ENCODE results near the gene WDR35.
A peak's percentile ranks its signal among the peaks of the same experiment; 100 is the strongest.

WDR35 gene

GRCh38 chr2:20008703-20009102, 18.8 kb upstream of the WDR35 start:
- DNase-seq: no peak

GRCh38 chr2:20005891-20006470, 16.1 kb upstream of the WDR35 start:
- no peak for DNase-seq

- DNase-seq: no peak
These were observed 15.2 kb upstream of the WDR35 start for GRCh38 chr2:20005067-20005627.

GRCh38 chr2:20001361-20001863, 11.5 kb upstream of the WDR35 start:
- DNase-seq: no peak

- no peak for DNase-seq
These were observed 3.8 kb upstream of the WDR35 start for GRCh38 chr2:19993731-19994130.

GRCh38 chr2:19991895-19992294, 2.0 kb upstream of the WDR35 start:
- no peak for DNase-seq

- no peak for DNase-seq
These were observed 467 bp upstream of the WDR35 start for GRCh38 chr2:19990416-19990728.

GRCh38 chr2:19989342-19989666, 601 bp downstream of the WDR35 start:
- DNase-seq: no peak

GRCh38 chr2:19988600-19988999, 1.3 kb downstream of the WDR35 start:
- no peak for DNase-seq

- DNase-seq: no peak
These were observed 2.0 kb downstream of the WDR35 start for GRCh38 chr2:19987936-19988335.

GRCh38 chr2:19982268-19982667, 7.6 kb downstream of the WDR35 start:
- DNase-seq: no peak

- DNase-seq: no peak
These were observed 10.0 kb downstream of the WDR35 start for GRCh38 chr2:19979932-19980331.

- no peak for DNase-seq
These were observed 16.4 kb downstream of the WDR35 start for GRCh38 chr2:19973466-19973865.

GRCh38 chr2:19971691-19972090, 18.2 kb downstream of the WDR35 start:
- DNase-seq: no peak

GRCh38 chr2:19963386-19963785, 26.5 kb downstream of the WDR35 start:
- no peak for DNase-seq

GRCh38 chr2:19955544-19956422, 34.1 kb downstream of the WDR35 start:
- DNase-seq: peak in 2 of 4 experiments; percentile 0 to 12

GRCh38 chr2:19949071-19949470, 40.8 kb downstream of the WDR35 start:
- DNase-seq: no peak

- DNase-seq: no peak
These were observed 42.5 kb downstream of the WDR35 start for GRCh38 chr2:19947184-19947940.

- no peak for DNase-seq
These were observed 45.6 kb downstream of the WDR35 start for GRCh38 chr2:19944205-19944845.

- DNase-seq: no peak
These were observed 46.7 kb downstream of the WDR35 start for GRCh38 chr2:19943189-19943588.

- no peak for DNase-seq
These were observed 47.7 kb downstream of the WDR35 start for GRCh38 chr2:19942199-19942598.

GRCh38 chr2:19937004-19937403, 52.9 kb downstream of the WDR35 start:
- no peak for DNase-seq

GRCh38 chr2:19936203-19936602, 53.7 kb downstream of the WDR35 start:
- DNase-seq: no peak

Measured in activated naive CD4-positive, alpha-beta T cell (primary cell).